ENCODE measurements around the gene MARCKS.
A peak's percentile ranks its signal among the peaks of the same experiment; 100 is the strongest.

MARCKS gene

DNA sequence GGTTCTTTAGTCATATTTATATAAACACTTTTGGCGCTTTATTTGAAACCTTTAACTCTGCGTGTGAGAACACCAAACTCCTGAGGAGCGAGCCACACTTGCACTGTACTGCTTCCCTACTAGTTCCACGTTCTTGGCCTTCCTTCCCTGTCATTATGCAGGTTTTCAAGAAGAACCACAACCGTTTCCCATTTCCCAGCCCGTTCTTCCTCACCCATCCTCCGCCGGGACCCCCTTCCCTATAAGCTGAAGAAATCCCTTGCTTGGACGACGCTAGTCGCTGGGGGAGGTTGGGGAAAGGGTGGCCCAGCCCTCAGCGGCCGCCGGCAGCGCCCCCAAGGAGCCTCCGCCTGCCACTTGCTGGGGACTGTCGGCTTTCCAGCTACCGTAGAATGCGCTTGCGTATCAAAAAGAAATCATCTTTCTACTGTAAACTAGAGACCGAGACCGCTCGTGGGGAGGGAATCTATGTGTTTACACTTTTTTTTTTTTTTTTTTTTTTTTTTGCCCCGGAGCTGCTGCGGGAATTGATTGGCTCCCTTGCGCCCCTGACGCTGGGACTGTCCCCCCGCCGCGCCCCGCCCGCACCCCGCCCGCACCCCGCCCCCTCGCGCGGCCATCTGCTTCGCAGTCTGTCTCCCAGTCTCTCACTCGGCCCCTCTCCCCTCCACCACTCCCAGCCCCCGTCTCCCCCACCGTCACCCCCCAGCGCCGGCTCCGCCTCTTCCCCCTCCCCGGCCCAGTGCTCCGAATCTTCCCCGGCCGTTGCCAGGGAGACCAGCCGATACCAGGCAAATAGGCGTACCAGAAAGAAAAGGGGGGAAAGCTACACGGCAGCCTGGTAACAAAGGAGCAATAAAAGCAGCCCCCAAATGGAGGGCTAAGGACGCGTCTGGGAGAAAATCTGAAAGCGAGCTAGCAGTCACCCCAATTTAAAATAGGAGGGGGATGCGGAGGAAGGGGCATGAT, 2.3 kb upstream of the MARCKS start:
- peak; percentile 94 for DNase-seq

GRCh38 chr6:113855500-113856374, 1.4 kb upstream of the MARCKS start:
- DNase-seq: peak; percentile 81

GRCh38 chr6:113856375-113856624, 845 bp upstream of the MARCKS start:
- no peak for DNase-seq

DNA sequence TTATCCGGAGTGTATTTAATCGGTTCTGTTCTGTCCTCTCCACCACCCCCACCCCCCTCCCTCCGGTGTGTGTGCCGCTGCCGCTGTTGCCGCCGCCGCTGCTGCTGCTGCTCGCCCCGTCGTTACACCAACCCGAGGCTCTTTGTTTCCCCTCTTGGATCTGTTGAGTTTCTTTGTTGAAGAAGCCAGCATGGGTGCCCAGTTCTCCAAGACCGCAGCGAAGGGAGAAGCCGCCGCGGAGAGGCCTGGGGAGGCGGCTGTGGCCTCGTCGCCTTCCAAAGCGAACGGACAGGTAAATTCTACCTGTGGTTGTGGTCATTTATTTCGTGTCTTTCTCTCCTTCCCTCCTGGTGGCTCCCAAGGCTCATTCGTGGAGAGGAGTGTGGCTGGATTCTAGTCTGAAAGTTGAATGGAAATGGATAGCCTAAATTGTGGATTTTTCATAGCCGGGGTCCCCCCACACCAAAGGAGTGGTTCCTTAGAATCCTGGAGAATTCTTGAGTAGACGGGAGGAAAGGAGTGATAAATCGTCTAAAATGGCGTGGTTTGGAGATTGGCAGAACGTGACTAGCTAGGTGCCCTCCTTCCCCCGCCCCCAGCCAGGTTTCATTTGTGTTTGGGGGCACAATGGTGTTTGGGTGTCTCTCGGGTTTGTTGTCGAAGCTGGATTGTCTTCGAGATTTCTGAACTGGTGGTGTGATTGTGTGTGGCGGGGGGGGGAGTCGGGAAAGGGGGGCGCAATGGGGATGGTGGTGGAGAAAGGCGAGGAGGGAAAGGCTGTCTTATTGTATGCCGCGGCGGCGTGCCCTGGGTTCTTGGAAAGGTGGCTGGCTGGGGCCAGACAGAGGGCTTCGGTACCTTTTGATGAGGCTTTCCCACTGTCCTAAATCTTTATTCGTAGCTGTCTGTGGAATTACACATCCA, 673 bp downstream of the MARCKS start:
- DNase-seq: peak; percentile 54

DNA sequence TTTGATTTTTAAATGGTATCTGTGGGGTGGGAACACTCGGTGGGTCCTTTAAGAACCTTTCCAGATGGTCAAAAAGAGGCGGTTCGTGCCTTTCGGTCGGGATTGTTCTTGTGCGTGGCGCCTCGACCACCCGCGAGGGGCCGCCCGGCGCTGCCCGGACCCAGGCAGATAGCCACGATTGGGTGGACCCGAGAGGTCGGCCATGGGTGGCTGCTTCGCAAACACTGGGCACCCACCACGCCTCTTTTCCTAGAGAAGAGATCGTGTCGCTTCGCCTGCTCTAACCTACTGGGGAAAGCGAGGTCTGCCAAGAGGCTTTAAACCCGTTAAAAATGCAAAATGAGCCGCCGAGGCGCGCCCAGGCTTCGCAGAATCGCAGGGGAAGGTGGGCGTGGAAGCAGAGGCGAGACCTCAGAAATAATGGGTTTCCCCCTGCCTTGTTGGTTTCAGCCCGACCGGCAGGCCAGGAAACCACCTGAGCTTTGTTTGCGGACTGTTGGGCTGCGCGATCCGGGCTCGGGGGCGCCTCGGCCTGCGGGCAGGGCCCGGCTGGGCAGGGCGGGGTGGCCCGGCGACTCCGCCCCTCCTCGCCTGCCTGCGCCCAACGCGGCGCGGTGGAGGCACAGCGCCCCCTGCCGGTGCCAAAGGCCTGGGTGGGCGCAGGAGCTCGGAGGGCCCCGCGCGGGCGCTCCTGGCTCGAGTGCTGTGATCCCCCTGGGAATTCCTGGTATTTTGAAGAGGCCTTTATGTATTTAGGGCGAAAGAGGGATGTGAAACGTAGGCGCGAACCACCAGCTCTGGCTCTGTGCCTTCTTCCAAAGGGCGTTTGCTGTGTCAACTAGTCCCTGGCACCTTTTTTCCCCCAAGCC, 1.6 kb downstream of the MARCKS start:
- DNase-seq: peak; percentile 95

DNA sequence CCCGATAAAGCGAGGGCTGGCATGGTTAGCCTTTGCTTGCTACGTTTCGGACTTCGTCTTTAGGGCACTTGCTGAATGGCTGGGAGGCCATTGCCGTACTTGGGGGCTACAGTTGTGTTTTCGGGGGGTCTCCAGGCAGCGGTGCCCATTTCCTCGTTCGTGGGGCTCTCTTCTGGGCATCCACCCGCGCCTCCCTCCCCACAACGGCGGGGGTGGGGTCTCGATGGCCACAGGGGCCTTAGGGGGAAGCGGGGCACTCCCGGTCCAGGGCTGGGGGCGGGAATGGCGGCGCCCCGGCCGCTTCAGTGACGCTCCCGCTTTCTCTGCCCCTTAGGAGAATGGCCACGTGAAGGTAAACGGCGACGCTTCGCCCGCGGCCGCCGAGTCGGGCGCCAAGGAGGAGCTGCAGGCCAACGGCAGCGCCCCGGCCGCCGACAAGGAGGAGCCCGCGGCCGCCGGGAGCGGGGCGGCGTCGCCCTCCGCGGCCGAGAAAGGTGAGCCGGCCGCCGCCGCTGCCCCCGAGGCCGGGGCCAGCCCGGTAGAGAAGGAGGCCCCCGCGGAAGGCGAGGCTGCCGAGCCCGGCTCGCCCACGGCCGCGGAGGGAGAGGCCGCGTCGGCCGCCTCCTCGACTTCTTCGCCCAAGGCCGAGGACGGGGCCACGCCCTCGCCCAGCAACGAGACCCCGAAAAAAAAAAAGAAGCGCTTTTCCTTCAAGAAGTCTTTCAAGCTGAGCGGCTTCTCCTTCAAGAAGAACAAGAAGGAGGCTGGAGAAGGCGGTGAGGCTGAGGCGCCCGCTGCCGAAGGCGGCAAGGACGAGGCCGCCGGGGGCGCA, 2.4 kb downstream of the MARCKS start:
- DNase-seq: no peak

DNA sequence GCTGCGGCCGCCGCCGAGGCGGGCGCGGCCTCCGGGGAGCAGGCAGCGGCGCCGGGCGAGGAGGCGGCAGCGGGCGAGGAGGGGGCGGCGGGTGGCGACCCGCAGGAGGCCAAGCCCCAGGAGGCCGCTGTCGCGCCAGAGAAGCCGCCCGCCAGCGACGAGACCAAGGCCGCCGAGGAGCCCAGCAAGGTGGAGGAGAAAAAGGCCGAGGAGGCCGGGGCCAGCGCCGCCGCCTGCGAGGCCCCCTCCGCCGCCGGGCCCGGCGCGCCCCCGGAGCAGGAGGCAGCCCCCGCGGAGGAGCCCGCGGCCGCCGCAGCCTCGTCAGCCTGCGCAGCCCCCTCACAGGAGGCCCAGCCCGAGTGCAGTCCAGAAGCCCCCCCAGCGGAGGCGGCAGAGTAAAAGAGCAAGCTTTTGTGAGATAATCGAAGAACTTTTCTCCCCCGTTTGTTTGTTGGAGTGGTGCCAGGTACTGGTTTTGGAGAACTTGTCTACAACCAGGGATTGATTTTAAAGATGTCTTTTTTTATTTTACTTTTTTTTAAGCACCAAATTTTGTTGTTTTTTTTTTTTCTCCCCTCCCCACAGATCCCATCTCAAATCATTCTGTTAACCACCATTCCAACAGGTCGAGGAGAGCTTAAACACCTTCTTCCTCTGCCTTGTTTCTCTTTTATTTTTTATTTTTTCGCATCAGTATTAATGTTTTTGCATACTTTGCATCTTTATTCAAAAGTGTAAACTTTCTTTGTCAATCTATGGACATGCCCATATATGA, 3.2 kb downstream of the MARCKS start:
- DNase-seq: peak; percentile 52

- peak; percentile 36 for DNase-seq
Observed at GRCh38 chr6:113862112-113862511, 5.0 kb downstream of the MARCKS start.

- DNase-seq: no peak
Observed at GRCh38 chr6:113870917-113871316, 13.8 kb downstream of the MARCKS start.

GRCh38 chr6:113871975-113872374, 14.8 kb downstream of the MARCKS start:
- no peak for DNase-seq

- no peak for DNase-seq
Observed at GRCh38 chr6:113873043-113873667, 16.0 kb downstream of the MARCKS start.

GRCh38 chr6:113875470-113875869, 18.3 kb downstream of the MARCKS start:
- no peak for DNase-seq

DNA sequence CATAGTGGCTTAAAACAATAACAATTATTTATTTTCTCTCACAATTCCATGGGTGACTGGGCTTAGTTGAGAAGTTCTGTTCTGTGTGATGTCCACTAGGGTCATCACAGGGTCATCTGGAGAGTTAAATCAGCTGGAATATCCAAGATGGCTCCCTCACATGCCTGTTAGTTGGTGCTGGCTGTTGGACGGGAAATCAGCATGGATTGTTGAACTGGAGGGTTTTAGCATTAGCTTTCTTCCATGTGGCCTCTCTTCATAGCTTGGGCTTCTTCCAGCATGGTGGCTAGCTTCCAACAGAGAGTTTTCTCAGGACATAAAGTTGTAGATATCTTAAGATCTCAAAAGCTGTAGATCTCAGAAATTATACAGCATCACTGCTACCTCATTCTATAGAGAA, 19.6 kb downstream of the MARCKS start:
- no peak for DNase-seq

GRCh38 chr6:113879186-113880096, 22.3 kb downstream of the MARCKS start:
- DNase-seq: peak; percentile 74

GRCh38 chr6:113881478-113881980, 24.4 kb downstream of the MARCKS start:
- no peak for DNase-seq

- DNase-seq: no peak
Observed at GRCh38 chr6:113882336-113883022, 25.3 kb downstream of the MARCKS start.

DNA sequence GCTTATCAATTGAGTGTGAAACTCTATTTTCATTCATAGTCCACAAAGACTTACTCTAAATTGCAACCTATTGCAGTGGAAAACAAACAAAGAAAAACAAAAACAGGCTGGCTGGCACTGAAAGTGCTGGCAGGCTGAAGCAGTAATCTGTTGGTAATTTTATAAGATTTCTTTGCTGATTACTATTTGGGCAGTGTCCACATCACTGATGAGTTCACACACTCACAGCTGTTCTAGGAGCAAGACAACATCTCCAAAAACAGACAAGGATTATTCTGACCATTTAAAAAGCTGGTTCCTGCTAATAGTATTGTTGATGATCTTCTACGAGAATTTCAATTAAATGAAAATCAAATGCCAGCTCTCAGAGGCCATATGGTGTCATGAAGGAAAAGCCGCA, 26.9 kb downstream of the MARCKS start:
- DNase-seq: no peak

GRCh38 chr6:113886512-113886911, 29.4 kb downstream of the MARCKS start:
- no peak for DNase-seq

Data from DMS79 treated with DMSO at 0.1 percent for 48 hours (cell line).